Panc1 (cell line): ENCODE measurements around the gene KCNQ1. TPM values are rescaled to one million over a fixed set of nuclear protein-coding genes. Genes with fewer than 3 reads are reported as not detected.

Experiments used
- ATAC-seq: fragments of 200-7000 bp; cut with Tn5 transposase; 2 replicates; pipeline ENCODE4 v1.9.1; 2020; ENCODE audit warnings: mild to moderate bottlenecking, moderate library complexity
- BruUV-seq: library from RNA; stranded (reverse); fragments of 400-500 nt; replicated peaks from 2 replicates; lab custom pipeline; 2021; lab: Mats Ljungman, UMichigan
- CTCF ChIA-PET: fragments of 300-600 bp; sonication (Branson Sonifier 250); formaldehyde crosslinking; loops from one replicate; lab custom pipeline; 2022; ENCODE audit warnings: antibody characterized with exemption; lab: Charles Lee
- POLR2A ChIA-PET: fragments of 300-600 bp; sonication (Branson Sonifier 250); formaldehyde crosslinking; loops from one replicate; lab custom pipeline; 2022; ENCODE audit warnings: antibody characterized with exemption; lab: Charles Lee
- DNase-seq: peaks from one replicate; pipeline ENCODE4 v3.0.0-alpha.2; 2010; ENCODE audit warnings: low read depth, low spot score
- H3K27ac ChIP-seq: 2 replicates; pipeline ENCODE4 v1.5.1; 2011; ENCODE audit warnings: mild to moderate bottlenecking, low read length, inconsistent platforms
- H3K27me3 ChIP-seq: fragments of 200-500 bp; sonication (Bioruptor generic); 2 replicates; pipeline ENCODE4 v1.6.0; 2014; ENCODE audit warnings: low read length, inconsistent platforms; ENCODE audit not compliant: control insufficient read depth, insufficient read depth
- H3K36me3 ChIP-seq: fragments of 200-500 bp; sonication (Bioruptor generic); 2 replicates; pipeline ENCODE4 v1.5.1; 2014; ENCODE audit warnings: inconsistent platforms, mild to moderate bottlenecking, low read length, moderate library complexity; ENCODE audit not compliant: control insufficient read depth, insufficient read depth
- H3K4me1 ChIP-seq: 2 replicates; pipeline ENCODE4 v1.5.1; 2011; ENCODE audit warnings: inconsistent platforms, mild to moderate bottlenecking, low read length, moderate library complexity; ENCODE audit not compliant: control insufficient read depth, insufficient read depth
- H3K4me3 ChIP-seq, 2 experiments: 2 replicates each; pipeline ENCODE4 v1.5.1; 2011 to 2012; ENCODE audit warnings: low read depth in 2 of 2, low read length in 2 of 2, mild to moderate bottlenecking in 2 of 2, inconsistent platforms in 1 of 2, moderate library complexity in 1 of 2
- H3K9me3 ChIP-seq: fragments of 200-500 bp; sonication (Bioruptor generic); 2 replicates; pipeline ENCODE4 v1.5.1; 2014; ENCODE audit warnings: low read depth, mild to moderate bottlenecking, inconsistent platforms, low read length, moderate library complexity; ENCODE audit not compliant: control insufficient read depth, insufficient read depth
- CTCF ChIP-seq: fragments of 450-650 bp; IDR thresholded peaks from 2 replicates; pipeline ENCODE4 v1.5.1; 2017; ENCODE audit warnings: mild to moderate bottlenecking
- POLR2AphosphoS5 ChIP-seq: IDR thresholded peaks from 2 replicates; pipeline ENCODE4 v1.6.1; 2012; ENCODE audit warnings: mild to moderate bottlenecking, low read depth, low read length, moderate library complexity
- REST ChIP-seq, 2 experiments: IDR thresholded peaks; 2 replicates each; pipeline ENCODE4 v1.6.1; 2011 to 2012; ENCODE audit warnings: low read depth in 2 of 2, control low read depth in 1 of 2, low read length in 1 of 2, mild to moderate bottlenecking in 1 of 2, moderate library complexity in 1 of 2; ENCODE audit not compliant: insufficient read depth in 1 of 2
- SIN3A ChIP-seq: IDR thresholded peaks from 2 replicates; pipeline ENCODE4 v1.6.1; 2012; ENCODE audit warnings: low read depth, mild to moderate bottlenecking, low read length, moderate library complexity, borderline replicate concordance; ENCODE audit not compliant: insufficient read depth
- TCF7L2 ChIP-seq: IDR thresholded peaks from 2 replicates; pipeline ENCODE4 v1.6.1; 2011; ENCODE audit warnings: mild to moderate bottlenecking, low read depth, low read length, inconsistent platforms
- in situ Hi-C: cut with HindIII; loops from 2 replicates; pipeline ENCODE4 v1.10.0; 2016; ENCODE audit warnings: low sequenced_read_pairs, low pct_unique_long_range_greater_than_20kb
- intact Hi-C: fragments of 100-400 bp; cut with micrococcal nuclease; formaldehyde crosslinking; loops from one replicate; pipeline ENCODE4 v1.10.0; 2022; ENCODE audit not compliant: unreplicated experiment
- total RNA-seq: library from RNA; stranded (reverse); gene quantifications from one replicate; pipeline ENCODE4 v1.2.1, GENCODE V29; 2021; ENCODE audit not compliant: unreplicated experiment

Gene KCNQ1
- total RNA-seq, 1 experiment from 2014 or later: 1.0 TPM

- BruUV-seq: no TSS peak
- TF ChIP-seq REST (IDR thresholded peaks at IDR 0.05; ENCODE audit: insufficient read depth in 1 of 2, low read depth in 2 of 2, low read length in 1 of 2): no peak
- no peak for TF ChIP-seq TCF7L2
- no peak for TF ChIP-seq POLR2AphosphoS5
- no peak for TF ChIP-seq CTCF
- TF ChIP-seq SIN3A: no peak
- no peak overlapping the region for H3K27ac ChIP-seq
- in situ Hi-C loops (no loop called here), intact Hi-C loops (no loop called here)
- peaks cover 2% of the 10 kb centered on the region; the same call in 1 of the 2 replicates for H3K27me3 ChIP-seq
- ChIA-PET POLR2A (interaction anchor here (0.6 kb wide), 1 partner anchor 23 kb away, joined by 7 read pairs; no protein-coding TSS in a partner anchor), CTCF (no interaction called here)
- H3K9me3 ChIP-seq: no peaks in the 10 kb centered on the region
- no peak overlapping the region for H3K4me3 ChIP-seq
- H3K36me3 ChIP-seq: no peaks in the 10 kb centered on the region
- DNase-seq: no peak
- H3K4me1 ChIP-seq: no peaks in the 10 kb centered on the region
- no peak for ATAC-seq
Observed at GRCh38 chr11:2464451-2465165, 19.8 kb downstream of the KCNQ1 start.

- H3K27ac ChIP-seq: no peak overlapping the region
- ATAC-seq: 0 out of 2 replicates have a peak, but pooled peaks have one; percentile 7
- no peaks in the 10 kb centered on the region for H3K4me1 ChIP-seq
- DNase-seq: no peak
- TF ChIP-seq TCF7L2 (no peak), REST (IDR thresholded peaks at IDR 0.05; ENCODE audit: insufficient read depth in 1 of 2, low read depth in 2 of 2, low read length in 1 of 2) (no peak), CTCF (no peak), POLR2AphosphoS5 (no peak), SIN3A (no peak)
- no TSS peak for BruUV-seq
- CTCF ChIA-PET: no interaction called here
- no peak overlapping the region for H3K4me3 ChIP-seq
- intact Hi-C loops (no loop called here), in situ Hi-C loops (no loop called here)
- POLR2A ChIA-PET: interaction anchor here (0.6 kb wide), 1 partner anchor 24 kb away, joined by 7 read pairs; no protein-coding TSS in a partner anchor
- H3K36me3 ChIP-seq: no peaks in the 10 kb centered on the region
- no peaks in the 10 kb centered on the region for H3K9me3 ChIP-seq
- H3K27me3 ChIP-seq: peaks cover 2% of the 10 kb centered on the region; the same call in 1 of the 2 replicates
Observed at GRCh38 chr11:2465202-2466068, 20.6 kb downstream of the KCNQ1 start.
